HEK293 (cell line): ENCODE measurements around the gene DGKB.

Experiments
- CTCF ChIP-seq: fragments of 450-650 bp; formaldehyde crosslinking; IDR thresholded peaks from 2 replicates; pipeline ENCODE4 v1.5.1; 2016; ENCODE audit warnings: missing biosample characterization, missing genetic modification characterization
- ZNF704 ChIP-seq: fragments of 450-650 bp; formaldehyde crosslinking; IDR thresholded peaks from 2 replicates; pipeline ENCODE4 v1.5.1; 2016; ENCODE audit warnings: missing biosample characterization, missing genetic modification characterization

DNA sequence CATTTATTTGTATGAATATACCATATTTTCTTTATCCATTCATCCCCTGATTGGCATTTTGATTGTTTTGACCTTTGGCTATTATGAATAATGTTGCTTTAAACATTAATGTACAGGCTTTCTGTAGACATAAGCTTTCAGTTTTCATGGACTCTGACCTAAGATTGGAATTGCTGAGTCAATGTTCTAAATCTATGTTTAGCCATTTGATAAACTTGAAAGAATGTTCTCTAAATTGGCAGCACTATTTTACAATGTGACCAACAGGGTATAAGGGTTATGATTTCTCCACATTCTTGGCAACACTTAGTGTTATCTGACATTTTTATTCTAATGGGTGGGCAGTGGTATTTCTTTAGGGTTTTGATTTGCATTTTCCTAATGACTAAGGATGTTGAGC is 683.4 kb downstream of the DGKB start:
- no peak for TF ChIP-seq CTCF (tag by site-specific recombination)
- no peak for TF ChIP-seq ZNF704 (tag by site-specific recombination)
